Vagina (tissue), 2 donors: ENCODE measurements around the gene TM9SF4. TPM values are rescaled to one million over a fixed set of nuclear protein-coding genes. Genes with fewer than 3 reads are reported as not detected.

Experiments
- DNase-seq, 2 donors: peaks; one replicate each; pipeline ENCODE4 v3.0.0-alpha.2; 2017; ENCODE audit errors: extremely low spot score in 2 of 2
- H3K27ac ChIP-seq: fragments of 200-600 bp; sonication (generic); one replicate; pipeline ENCODE4 v1.5.1; 2019
- H3K27me3 ChIP-seq: fragments of 200-600 bp; sonication (generic); one replicate; pipeline ENCODE4 v1.5.1; 2019
- H3K36me3 ChIP-seq, 2 donors: fragments of 200-600 bp; sonication (generic); one replicate each; pipeline ENCODE4 v1.5.1; 2017 to 2019
- H3K4me1 ChIP-seq: fragments of 200-600 bp; sonication (generic); one replicate; pipeline ENCODE4 v1.5.1; 2019
- H3K4me3 ChIP-seq, 2 donors: fragments of 200-600 bp; sonication (generic); 1 replicate in 1 of 2; 2 replicates in 1 of 2; pipeline ENCODE4 v1.5.1; 2016 to 2019
- H3K9me3 ChIP-seq: fragments of 200-600 bp; sonication (generic); one replicate; pipeline ENCODE4 v1.5.1; 2019
- CTCF ChIP-seq, 3 experiments: fragments of 450-650 bp in 2 of 3; fragments of 200-600 bp in 1 of 3; sonication (generic) in 1 of 3; IDR thresholded peaks; one replicate each; pipeline ENCODE4 v1.5.1; 2017 to 2019; ENCODE audit warnings: antibody characterized with exemption in 3 of 3, mild to moderate bottlenecking in 2 of 3, moderate library complexity in 2 of 3
- POLR2A ChIP-seq, 2 donors: fragments of 450-650 bp; IDR thresholded peaks; one replicate each; pipeline ENCODE4 v1.6.1; 2017; ENCODE audit warnings: antibody characterized with exemption in 2 of 2, mild to moderate bottlenecking in 2 of 2, moderate library complexity in 2 of 2
- POLR2AphosphoS5 ChIP-seq, 2 donors: sonication (generic); formaldehyde crosslinking; IDR thresholded peaks; one replicate each; pipeline ENCODE4 v1.9.0; 2017; ENCODE audit warnings: antibody characterized with exemption in 2 of 2, mild to moderate bottlenecking in 2 of 2, low read depth in 1 of 2; ENCODE audit not compliant: insufficient read depth in 1 of 2
- intact Hi-C: fragments of 100-400 bp; cut with DNase I; formaldehyde crosslinking; loops from one replicate; pipeline ENCODE4 v1.15.1; 2023
- total RNA-seq: library from RNA; depleted of rRNA; stranded (reverse); fragments of >200 nt; gene quantifications from one replicate; pipeline ENCODE4 v1.2.3, GENCODE V29; 2016

The TM9SF4 gene
- total RNA-seq, 1 donor from 2014 or later = 32.2 TPM

DNA sequence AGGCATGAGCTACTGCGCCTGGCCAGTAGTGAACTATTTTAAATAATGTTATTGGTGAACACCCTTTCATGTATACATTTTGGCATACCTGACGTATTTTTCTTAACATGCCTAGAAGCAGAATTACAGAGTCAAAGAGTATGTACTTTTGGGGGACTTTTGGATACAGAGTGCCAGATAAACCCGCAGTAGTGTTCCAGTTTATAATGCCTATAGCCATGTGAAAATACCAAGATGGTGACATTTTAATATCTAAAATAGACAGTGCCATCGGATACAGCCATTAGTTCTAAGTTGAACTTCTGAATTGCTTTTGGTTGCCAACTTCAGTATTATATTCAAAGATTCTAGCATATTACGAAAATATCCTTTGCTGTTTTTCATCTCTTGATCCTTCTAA is 20.3 kb downstream of the TM9SF4 start:
- Histone ChIP-seq H3K9me3 (no peaks in the 10 kb centered on the region), H3K27me3 (no peaks in the 10 kb centered on the region), H3K4me1 (peaks cover 6% of the 10 kb centered on the region), H3K27ac (no peak overlapping the region), H3K36me3 (peaks cover 0 to 6% of the 10 kb centered on the region in 2 donors), H3K4me3 (no peak overlapping the region)
- no peak for DNase-seq
- intact Hi-C loops = no loop called here
- TF ChIP-seq CTCF (IDR thresholded peaks at IDR 0.05) (no peak), POLR2AphosphoS5 (IDR thresholded peaks at IDR 0.05; ENCODE audit: insufficient read depth in 1 of 2, low read depth in 1 of 2) (no peak), POLR2A (IDR thresholded peaks at IDR 0.05) (no peak)

DNA sequence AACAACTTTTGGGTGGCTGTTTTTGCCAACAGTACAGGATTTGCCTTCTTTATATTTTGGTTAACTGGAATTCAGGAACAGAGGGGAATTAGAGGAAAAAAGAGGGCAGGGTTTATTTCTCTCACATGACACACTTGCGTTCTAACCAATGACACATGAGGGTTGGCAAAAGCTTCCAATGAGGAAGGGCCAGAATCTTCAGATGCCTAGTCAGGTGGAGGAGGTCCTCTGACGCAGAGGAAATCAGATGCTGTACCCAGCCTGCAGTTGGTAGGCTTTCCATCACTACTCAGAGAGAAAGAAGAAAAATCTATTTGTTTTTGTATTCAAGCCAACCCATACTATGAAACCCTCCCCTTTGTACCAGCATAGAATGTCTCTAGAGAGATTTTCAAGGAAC is 20.8 kb downstream of the TM9SF4 start:
- Histone ChIP-seq H3K27ac (no peak overlapping the region), H3K4me1 (peaks cover 6% of the 10 kb centered on the region), H3K36me3 (peaks cover 0 to under 1% of the 10 kb centered on the region in 2 donors), H3K9me3 (no peaks in the 10 kb centered on the region), H3K4me3 (no peak overlapping the region), H3K27me3 (no peaks in the 10 kb centered on the region)
- intact Hi-C loops = no loop called here
- DNase-seq = no peak
- TF ChIP-seq POLR2AphosphoS5 (IDR thresholded peaks at IDR 0.05; ENCODE audit: insufficient read depth in 1 of 2, low read depth in 1 of 2) (no peak), CTCF (IDR thresholded peaks at IDR 0.05) (no peak), POLR2A (IDR thresholded peaks at IDR 0.05) (no peak)

DNA sequence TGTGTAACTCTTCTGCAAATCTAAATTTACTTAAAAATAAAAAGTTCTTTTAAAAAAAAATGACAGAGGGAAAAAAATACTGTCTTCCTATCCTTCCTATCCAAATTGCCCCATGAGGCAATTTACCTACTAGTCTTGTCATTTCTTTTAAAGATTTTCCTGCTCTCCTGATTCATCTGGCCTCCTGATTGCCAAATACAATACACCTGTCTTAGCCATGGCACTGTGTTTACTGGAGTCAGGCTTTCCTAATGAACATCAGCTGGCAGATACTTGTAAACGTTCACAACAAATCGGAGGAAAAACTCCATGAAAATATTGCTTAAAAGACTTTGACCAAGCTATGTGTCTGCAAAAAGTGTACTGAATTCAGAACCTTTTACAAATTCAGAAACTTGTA is 21.5 kb downstream of the TM9SF4 start:
- no peaks in the 10 kb centered on the region for H3K27me3 ChIP-seq
- H3K4me1 ChIP-seq = peaks cover 6% of the 10 kb centered on the region
- H3K36me3 ChIP-seq = no peaks in the 10 kb centered on the region
- H3K9me3 ChIP-seq = no peaks in the 10 kb centered on the region
- DNase-seq = no peak
- no peak for TF ChIP-seq POLR2AphosphoS5 (IDR thresholded peaks at IDR 0.05; ENCODE audit: insufficient read depth in 1 of 2, low read depth in 1 of 2)
- no peak for TF ChIP-seq POLR2A (IDR thresholded peaks at IDR 0.05)
- TF ChIP-seq CTCF (IDR thresholded peaks at IDR 0.05) = no peak
- H3K27ac ChIP-seq = no peak overlapping the region
- H3K4me3 ChIP-seq = no peak overlapping the region
- intact Hi-C loops = no loop called here

DNA sequence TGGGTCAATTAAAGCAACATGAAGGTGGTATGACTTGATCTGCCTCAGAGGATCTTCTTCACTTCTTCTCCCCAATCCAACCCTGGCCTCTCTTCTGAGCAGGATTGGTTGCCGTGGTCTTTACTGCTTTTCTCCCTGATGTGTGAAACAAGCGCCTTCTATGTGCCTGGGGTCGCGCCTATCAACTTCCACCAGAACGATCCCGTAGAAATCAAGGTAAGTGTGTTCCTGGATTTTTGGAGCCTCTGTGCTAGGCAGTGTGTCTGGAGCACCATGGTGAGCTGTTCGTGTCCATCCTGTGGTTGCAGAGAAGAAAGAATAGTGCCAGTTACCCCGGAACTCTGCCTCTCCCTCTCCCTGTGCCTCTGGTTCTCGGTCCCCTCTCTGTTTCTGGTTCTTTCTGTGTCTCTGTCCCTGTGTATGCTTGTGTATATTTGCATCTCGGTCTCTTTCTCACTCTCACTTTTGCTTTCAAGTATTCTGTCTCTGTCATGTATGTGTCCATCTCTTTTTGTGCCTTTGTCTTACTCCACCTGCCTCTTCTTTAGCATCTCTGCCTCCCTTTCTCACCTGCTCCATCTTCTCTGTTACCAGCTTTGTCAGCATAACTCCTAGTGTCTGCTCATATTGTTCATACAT is 23.5 kb downstream of the TM9SF4 start:
- no peak for DNase-seq
- H3K27ac ChIP-seq = no peak overlapping the region
- H3K4me3 ChIP-seq = no peak overlapping the region
- H3K27me3 ChIP-seq = no peaks in the 10 kb centered on the region
- no peaks in the 10 kb centered on the region for H3K9me3 ChIP-seq
- intact Hi-C loops = no loop called here
- TF ChIP-seq POLR2AphosphoS5 (IDR thresholded peaks at IDR 0.05; ENCODE audit: insufficient read depth in 1 of 2, low read depth in 1 of 2) (no peak), CTCF (IDR thresholded peaks at IDR 0.05) (no peak), POLR2A (IDR thresholded peaks at IDR 0.05) (no peak)
- peaks cover 6% of the 10 kb centered on the region for H3K4me1 ChIP-seq
- H3K36me3 ChIP-seq = peaks cover 0 to 6% of the 10 kb centered on the region in 2 donors

- no peak for TF ChIP-seq CTCF (IDR thresholded peaks at IDR 0.05)
- no peak for TF ChIP-seq POLR2AphosphoS5 (IDR thresholded peaks at IDR 0.05; ENCODE audit: insufficient read depth in 1 of 2, low read depth in 1 of 2)
- no peak for TF ChIP-seq POLR2A (IDR thresholded peaks at IDR 0.05)
- DNase-seq = no peak
- peaks cover 6% of the 10 kb centered on the region for H3K4me1 ChIP-seq
- peaks cover 0 to 14% of the 10 kb centered on the region in 2 donors for H3K36me3 ChIP-seq
- H3K9me3 ChIP-seq = no peaks in the 10 kb centered on the region
- intact Hi-C loops = no loop called here
- H3K4me3 ChIP-seq = no peak overlapping the region
- no peak overlapping the region for H3K27ac ChIP-seq
- H3K27me3 ChIP-seq = no peaks in the 10 kb centered on the region
These were observed 24.5 kb downstream of the TM9SF4 start for GRCh38 chr20:32134026-32134425.
